ENCODE measurements around the gene ADAMTS4. TPM values are rescaled to one million over a fixed set of nuclear protein-coding genes. Genes with fewer than 3 reads are reported as not detected.

Gene ADAMTS4
- total and polyA plus RNA-seq, 9 of the 15 experiments (the other 6 are each of a cell fraction or from before 2014, with no cell fraction given) = 0.07 to 3.7 (median 0.41) TPM

DNA sequence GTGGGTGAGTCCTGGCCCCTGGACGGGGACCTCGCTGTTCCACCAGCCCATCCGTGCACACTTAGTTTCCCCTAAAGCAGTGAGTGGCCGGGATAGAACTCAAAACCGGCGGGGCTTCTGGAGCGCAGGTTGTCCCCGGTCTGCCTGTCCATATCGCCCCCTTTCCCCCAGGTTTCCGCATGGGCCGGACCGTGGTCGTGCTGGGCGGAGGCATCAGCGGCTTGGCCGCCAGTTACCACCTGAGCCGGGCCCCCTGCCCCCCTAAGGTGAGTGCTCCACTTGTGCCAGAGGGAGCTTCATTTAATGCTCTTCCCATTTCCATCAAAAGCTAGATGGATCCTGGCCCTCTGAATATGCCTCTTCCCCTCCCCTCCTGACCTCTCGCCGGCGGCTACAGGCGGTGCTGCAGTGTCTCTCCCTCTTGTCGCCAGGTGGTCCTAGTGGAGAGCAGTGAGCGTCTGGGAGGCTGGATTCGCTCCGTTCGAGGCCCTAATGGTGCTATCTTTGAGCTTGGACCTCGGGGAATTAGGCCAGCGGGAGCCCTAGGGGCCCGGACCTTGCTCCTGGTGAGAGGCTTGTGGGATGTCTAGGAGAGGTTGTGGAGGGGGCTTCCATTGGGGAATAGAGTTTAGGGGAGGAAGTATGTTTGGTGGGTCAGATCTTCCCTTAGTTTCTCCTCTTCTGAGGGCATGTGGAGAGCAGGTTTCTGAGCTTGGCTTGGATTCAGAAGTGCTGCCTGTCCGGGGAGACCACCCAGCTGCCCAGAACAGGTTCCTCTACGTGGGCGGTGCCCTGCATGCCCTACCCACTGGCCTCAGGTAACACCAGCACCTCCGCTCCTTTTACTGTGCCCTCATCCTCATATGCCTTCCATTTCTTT, 31.9 kb downstream of the ADAMTS4 start (continued):
- TF ChIP-seq PHF8 (IDR thresholded peaks at IDR 0.05; ENCODE audit: borderline replicate concordance, low read length) = peak; percentile 3; the same call in 1 of the 2 replicates
- TF ChIP-seq KDM4B (IDR thresholded peaks at IDR 0.05; ENCODE audit: borderline replicate concordance in 2 of 2, low read depth in 1 of 2) = peak in 1 of 2 experiments; percentile 6; a peak in 1 of 4 replicates
- 0 out of 2 replicates have a peak, but pooled peaks have one; percentile 55 for TF ChIP-seq FOXK1 (CRISPR knock-in tag; IDR thresholded peaks at IDR 0.05; ENCODE audit: borderline replicate concordance)
- TF ChIP-seq, protein P1, sequence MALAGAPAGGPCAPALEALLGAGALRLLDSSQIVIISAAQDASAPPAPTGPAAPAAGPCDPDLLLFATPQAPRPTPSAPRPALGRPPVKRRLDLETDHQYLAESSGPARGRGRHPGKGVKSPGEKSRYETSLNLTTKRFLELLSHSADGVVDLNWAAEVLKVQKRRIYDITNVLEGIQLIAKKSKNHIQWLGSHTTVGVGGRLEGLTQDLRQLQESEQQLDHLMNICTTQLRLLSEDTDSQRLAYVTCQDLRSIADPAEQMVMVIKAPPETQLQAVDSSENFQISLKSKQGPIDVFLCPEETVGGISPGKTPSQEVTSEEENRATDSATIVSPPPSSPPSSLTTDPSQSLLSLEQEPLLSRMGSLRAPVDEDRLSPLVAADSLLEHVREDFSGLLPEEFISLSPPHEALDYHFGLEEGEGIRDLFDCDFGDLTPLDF (CRISPR knock-in tag; IDR thresholded peaks at IDR 0.05) = peak; percentile 22; the same call in 1 of the 2 replicates
- no peak for TF ChIP-seq ZBTB8A (IDR thresholded peaks at IDR 0.05; ENCODE audit: partially characterized antibody)
- no peak for TF ChIP-seq HMG20B (CRISPR knock-in tag; IDR thresholded peaks at IDR 0.05)
- TF ChIP-seq HOXB6 (CRISPR knock-in tag; IDR thresholded peaks at IDR 0.05; ENCODE audit: borderline replicate concordance) = no peak
- peak; percentile 28; the same call in 1 of the 2 replicates for TF ChIP-seq RUNX1 (IDR thresholded peaks at IDR 0.05; ENCODE audit: low read depth)
- no peak for TF ChIP-seq FOXP1 (CRISPR knock-in tag; IDR thresholded peaks at IDR 0.05)
